GM12872 (cell line): ENCODE data around the gene TRPM1.

ENCODE experiments used
- CTCF ChIP-seq: IDR thresholded peaks from 3 replicates; pipeline ENCODE4 v1.5.1; 2011; ENCODE audit warnings: low read depth, mild to moderate bottlenecking, low read length, moderate library complexity; ENCODE audit not compliant: insufficient read depth

The TRPM1 gene

GRCh38 chr15:30979457-30979856 lies 122.1 kb downstream of the TRPM1 start:
- TF ChIP-seq CTCF = no peak

DNA sequence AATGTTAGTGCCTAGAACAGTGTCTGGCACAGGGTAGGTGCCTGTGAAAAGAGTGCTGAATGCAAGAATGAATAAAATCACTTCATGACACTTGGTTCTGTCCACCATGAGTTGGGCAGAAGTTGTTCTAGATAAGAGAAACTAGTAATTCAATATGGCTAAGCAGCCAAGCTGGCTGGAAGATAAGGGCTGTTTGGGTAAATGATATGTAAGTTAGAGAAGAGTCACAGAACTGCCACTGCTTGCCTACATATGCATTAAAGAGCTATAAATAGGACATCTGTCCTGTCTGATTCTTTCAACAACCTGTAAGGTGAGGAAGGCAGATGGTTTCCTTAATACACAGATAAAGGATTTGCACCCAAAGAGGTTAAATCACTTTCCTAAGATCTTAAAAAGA lies 123.2 kb downstream of the TRPM1 start:
- TF ChIP-seq CTCF = no peak

GRCh38 chr15:30974112-30974511 lies 127.4 kb downstream of the TRPM1 start:
- TF ChIP-seq CTCF = no peak

DNA sequence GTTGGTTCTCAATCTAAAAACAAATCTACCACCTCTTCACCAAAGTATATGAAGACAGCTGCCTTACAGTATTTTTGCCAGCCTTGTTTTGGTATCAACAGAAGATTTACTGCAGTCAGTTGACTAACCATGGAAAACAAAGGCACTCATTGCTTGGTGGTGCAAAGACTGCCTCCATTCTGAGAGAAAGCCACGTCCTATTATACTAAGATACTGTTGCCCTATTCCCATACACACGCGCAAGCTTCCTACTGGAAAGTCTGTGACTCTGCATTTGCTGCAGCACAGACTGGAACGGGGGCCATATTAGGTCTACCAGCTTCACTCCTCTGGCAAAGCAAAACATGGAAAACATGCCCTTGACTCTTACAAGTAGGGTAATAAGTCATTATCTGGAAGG lies 128.1 kb downstream of the TRPM1 start:
- TF ChIP-seq CTCF = no peak

DNA sequence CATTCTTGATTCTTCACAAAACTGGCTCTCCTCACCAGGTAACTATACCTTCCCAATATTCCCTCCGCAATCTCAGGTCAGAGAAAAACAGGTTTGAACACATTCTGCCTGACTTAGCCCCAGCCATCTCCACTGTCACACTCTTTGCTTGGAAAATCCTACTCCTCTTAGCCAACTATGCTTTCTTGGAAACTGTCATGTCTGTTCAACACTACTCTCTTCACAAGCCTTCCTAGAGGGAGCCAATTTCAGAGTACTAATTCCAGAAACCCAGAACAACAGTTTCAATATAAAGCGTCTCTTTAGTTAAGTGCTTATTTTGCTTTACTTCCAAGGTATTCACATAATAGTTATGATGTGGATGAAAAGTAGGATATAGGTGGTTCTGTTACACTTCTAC lies 131.8 kb downstream of the TRPM1 start:
- no peak for TF ChIP-seq CTCF

- no peak for TF ChIP-seq CTCF
Measured at GRCh38 chr15:30963681-30964080, 137.8 kb downstream of the TRPM1 start.

GRCh38 chr15:30962659-30963058 lies 138.9 kb downstream of the TRPM1 start:
- TF ChIP-seq CTCF = no peak

- TF ChIP-seq CTCF = no peak
Measured at GRCh38 chr15:30962079-30962478, 139.4 kb downstream of the TRPM1 start.
